Measurements from ENCODE around the gene MGST3.

DNA sequence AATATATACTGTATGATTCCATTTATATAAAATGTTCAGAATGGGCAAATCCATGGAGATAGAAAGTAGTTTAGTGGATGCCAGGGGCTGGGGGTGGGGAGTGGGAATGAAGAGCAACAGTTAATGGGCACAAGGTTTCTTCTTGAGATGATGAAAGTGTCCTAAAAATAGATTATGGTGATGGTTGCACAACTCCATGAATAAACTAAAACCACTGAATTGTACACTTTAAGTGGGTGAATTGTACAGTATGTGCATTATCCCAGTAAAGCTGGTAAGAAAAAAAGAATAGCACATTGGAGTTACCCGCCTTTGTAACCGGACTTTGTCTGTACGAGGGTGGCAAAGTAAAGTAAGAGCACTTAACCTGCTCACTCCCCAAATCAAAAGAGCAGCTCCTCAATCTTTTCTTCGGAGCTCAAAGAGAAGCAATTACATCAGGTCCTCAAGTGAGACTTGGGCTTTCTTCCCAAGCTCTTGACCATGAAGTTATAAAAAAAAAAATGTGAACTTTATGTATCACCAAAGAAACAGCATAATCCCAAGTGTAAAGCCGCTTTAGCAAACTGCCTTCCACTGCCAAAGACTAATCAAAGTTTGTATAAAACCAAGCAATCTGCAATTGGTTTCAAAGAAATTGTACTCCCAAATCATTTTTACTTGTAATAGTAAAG lies 35.3 kb downstream of the MGST3 start:
- TF ChIP-seq, protein P1, sequence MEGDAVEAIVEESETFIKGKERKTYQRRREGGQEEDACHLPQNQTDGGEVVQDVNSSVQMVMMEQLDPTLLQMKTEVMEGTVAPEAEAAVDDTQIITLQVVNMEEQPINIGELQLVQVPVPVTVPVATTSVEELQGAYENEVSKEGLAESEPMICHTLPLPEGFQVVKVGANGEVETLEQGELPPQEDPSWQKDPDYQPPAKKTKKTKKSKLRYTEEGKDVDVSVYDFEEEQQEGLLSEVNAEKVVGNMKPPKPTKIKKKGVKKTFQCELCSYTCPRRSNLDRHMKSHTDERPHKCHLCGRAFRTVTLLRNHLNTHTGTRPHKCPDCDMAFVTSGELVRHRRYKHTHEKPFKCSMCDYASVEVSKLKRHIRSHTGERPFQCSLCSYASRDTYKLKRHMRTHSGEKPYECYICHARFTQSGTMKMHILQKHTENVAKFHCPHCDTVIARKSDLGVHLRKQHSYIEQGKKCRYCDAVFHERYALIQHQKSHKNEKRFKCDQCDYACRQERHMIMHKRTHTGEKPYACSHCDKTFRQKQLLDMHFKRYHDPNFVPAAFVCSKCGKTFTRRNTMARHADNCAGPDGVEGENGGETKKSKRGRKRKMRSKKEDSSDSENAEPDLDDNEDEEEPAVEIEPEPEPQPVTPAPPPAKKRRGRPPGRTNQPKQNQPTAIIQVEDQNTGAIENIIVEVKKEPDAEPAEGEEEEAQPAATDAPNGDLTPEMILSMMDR (IDR thresholded peaks at IDR 0.05), result no peak
- no peak for TF ChIP-seq POLR2A (IDR thresholded peaks at IDR 0.05)
